ENCODE results near the gene C10orf90. TPM values are rescaled to one million over a fixed set of nuclear protein-coding genes. Genes with fewer than 3 reads are reported as not detected.

C10orf90 gene
- total and polyA plus RNA-seq, 2 experiments from 2014 or later = not detected

- no peaks in the 10 kb centered on the region for H3K36me3 ChIP-seq
- H3K4me1 ChIP-seq (ENCODE audit: low read depth) = no peaks in the 10 kb centered on the region
- peaks cover 13% of the 10 kb centered on the region for H3K27me3 ChIP-seq
- no peak overlapping the region for H3K27ac ChIP-seq
- DNase-seq (ENCODE audit: low read depth in 1 of 2, low spot score in 1 of 2) = no peak
- no peak overlapping the region for H3K4me3 ChIP-seq
- H3K9me3 ChIP-seq (ENCODE audit: low read depth) = no peaks in the 10 kb centered on the region
- TF ChIP-seq CTCF (IDR thresholded peaks at IDR 0.05; ENCODE audit: low read depth, low read length) = no peak
These were observed 150.5 kb downstream of the C10orf90 start for GRCh38 chr10:126519992-126520391.

- Histone ChIP-seq H3K36me3 (no peaks in the 10 kb centered on the region), H3K9me3 (ENCODE audit: low read depth) (no peaks in the 10 kb centered on the region), H3K27ac (no peak overlapping the region), H3K4me1 (ENCODE audit: low read depth) (no peaks in the 10 kb centered on the region), H3K4me3 (no peak overlapping the region), H3K27me3 (peaks cover 13% of the 10 kb centered on the region)
- peak in 1 of 2 donors; percentile 6 for DNase-seq (ENCODE audit: low read depth in 1 of 2, low spot score in 1 of 2)
- TF ChIP-seq CTCF (IDR thresholded peaks at IDR 0.05; ENCODE audit: low read depth, low read length) = no peak
These were observed 151.3 kb downstream of the C10orf90 start for GRCh38 chr10:126519185-126519584.

- Histone ChIP-seq H3K27me3 (peaks cover 9% of the 10 kb centered on the region), H3K4me1 (ENCODE audit: low read depth) (no peaks in the 10 kb centered on the region), H3K36me3 (no peaks in the 10 kb centered on the region), H3K27ac (no peak overlapping the region), H3K9me3 (ENCODE audit: low read depth) (no peaks in the 10 kb centered on the region), H3K4me3 (no peak overlapping the region)
- DNase-seq (ENCODE audit: low read depth in 1 of 2, low spot score in 1 of 2) = no peak
- TF ChIP-seq CTCF (IDR thresholded peaks at IDR 0.05; ENCODE audit: low read depth, low read length) = no peak
These were observed 152.0 kb downstream of the C10orf90 start for GRCh38 chr10:126518218-126519080.

- TF ChIP-seq CTCF (IDR thresholded peaks at IDR 0.05; ENCODE audit: low read depth, low read length) = no peak
These were observed 154.0 kb downstream of the C10orf90 start for GRCh38 chr10:126516515-126516914.

GRCh38 chr10:126511917-126512479 is 158.5 kb downstream of the C10orf90 start:
- H3K27me3 ChIP-seq = no peaks in the 10 kb centered on the region
- no peaks in the 10 kb centered on the region for H3K9me3 ChIP-seq (ENCODE audit: low read depth)
- no peak overlapping the region for H3K4me3 ChIP-seq
- no peak for TF ChIP-seq CTCF (IDR thresholded peaks at IDR 0.05; ENCODE audit: low read depth, low read length)
- no peak overlapping the region for H3K27ac ChIP-seq
- DNase-seq (ENCODE audit: low read depth in 1 of 2, low spot score in 1 of 2) = peak in 1 of 2 donors; percentile 21
- no peaks in the 10 kb centered on the region for H3K36me3 ChIP-seq
- no peaks in the 10 kb centered on the region for H3K4me1 ChIP-seq (ENCODE audit: low read depth)

More at GRCh38 chr10:126516515-126516914, 154.0 kb downstream of the C10orf90 start:
- H3K4me1 ChIP-seq (ENCODE audit: low read depth) = no peaks in the 10 kb centered on the region
- H3K27ac ChIP-seq = no peak overlapping the region
- no peaks in the 10 kb centered on the region for H3K9me3 ChIP-seq (ENCODE audit: low read depth)
- no peaks in the 10 kb centered on the region for H3K36me3 ChIP-seq
- no peak for DNase-seq (ENCODE audit: low read depth in 1 of 2, low spot score in 1 of 2)
- peaks cover 4% of the 10 kb centered on the region for H3K27me3 ChIP-seq
- no peak overlapping the region for H3K4me3 ChIP-seq

Measured in cardiac muscle cell (in vitro differentiated cells and primary cell).